GM18511 (cell line): ENCODE results near the gene SPATC1L.
"Not testable (repeated sequence)": the region's sequence is repeated elsewhere in the genome, so short reads cannot be mapped to it uniquely, and the experiment has no call there.

ENCODE experiments used
- ATAC-seq: cut with Tn5 transposase; IDR thresholded peaks from one replicate; pipeline ENCODE4 v1.9.1; 2021; ENCODE audit warnings: mild to moderate bottlenecking, moderate library complexity; ENCODE audit not compliant: unreplicated experiment

Gene SPATC1L

GRCh38 chr21:46184625-46185555 lies 631 bp upstream of the SPATC1L start:
- ATAC-seq, result peak; percentile 82

GRCh38 chr21:46183337-46183909 lies 836 bp downstream of the SPATC1L start:
- not testable (repeated sequence) for ATAC-seq

- no peak for ATAC-seq
Observed at GRCh38 chr21:46182548-46183336, 1.5 kb downstream of the SPATC1L start.

- ATAC-seq, result no peak
Observed at GRCh38 chr21:46181953-46182547, 2.2 kb downstream of the SPATC1L start.

- ATAC-seq, result no peak
Observed at GRCh38 chr21:46181436-46181835, 2.8 kb downstream of the SPATC1L start.

GRCh38 chr21:46180778-46181391 lies 3.4 kb downstream of the SPATC1L start:
- no peak for ATAC-seq

- no peak for ATAC-seq
Observed at GRCh38 chr21:46180079-46180722, 4.1 kb downstream of the SPATC1L start.

- no peak for ATAC-seq
Observed at GRCh38 chr21:46179708-46180078, 4.6 kb downstream of the SPATC1L start.

GRCh38 chr21:46178961-46179360 lies 5.3 kb downstream of the SPATC1L start:
- no peak for ATAC-seq

- not testable (repeated sequence) for ATAC-seq
Observed at GRCh38 chr21:46176443-46177129, 7.7 kb downstream of the SPATC1L start.

GRCh38 chr21:46173573-46173972 lies 10.7 kb downstream of the SPATC1L start:
- ATAC-seq, result no peak

- no peak for ATAC-seq
Observed at GRCh38 chr21:46172863-46173528, 11.3 kb downstream of the SPATC1L start.

- no peak for ATAC-seq
Observed at GRCh38 chr21:46171996-46172862, 12.0 kb downstream of the SPATC1L start.

- no peak for ATAC-seq
Observed at GRCh38 chr21:46171585-46171984, 12.7 kb downstream of the SPATC1L start.

- ATAC-seq, result not testable (repeated sequence)
Observed at GRCh38 chr21:46170436-46171193, 13.6 kb downstream of the SPATC1L start.

- no peak for ATAC-seq
Observed at GRCh38 chr21:46168659-46169386, 15.4 kb downstream of the SPATC1L start.

- no peak for ATAC-seq
Observed at GRCh38 chr21:46168238-46168637, 16.0 kb downstream of the SPATC1L start.
